ENCODE data around the gene EML5.

EML5 gene

DNA sequence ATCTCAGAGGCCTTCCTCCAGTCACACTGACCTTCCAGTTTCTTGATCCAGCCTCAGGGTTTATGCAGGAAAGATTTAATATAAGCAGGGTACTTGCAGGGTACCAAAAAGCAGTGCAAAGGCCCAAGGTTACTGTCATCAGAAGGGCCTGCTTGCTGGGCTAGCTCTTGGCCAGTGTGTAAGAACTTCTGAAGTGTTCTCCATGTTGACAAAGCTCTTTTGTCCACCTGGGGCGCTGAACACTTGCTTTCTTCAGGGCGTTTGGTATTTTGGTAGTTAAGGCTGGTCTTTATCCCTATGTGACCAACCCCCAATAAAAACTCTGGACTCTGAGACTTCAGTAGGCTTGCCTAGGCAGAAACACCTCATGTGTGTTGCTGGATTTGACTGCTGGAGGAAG lies 160.2 kb downstream of the EML5 start:
- TF ChIP-seq, protein P1, sequence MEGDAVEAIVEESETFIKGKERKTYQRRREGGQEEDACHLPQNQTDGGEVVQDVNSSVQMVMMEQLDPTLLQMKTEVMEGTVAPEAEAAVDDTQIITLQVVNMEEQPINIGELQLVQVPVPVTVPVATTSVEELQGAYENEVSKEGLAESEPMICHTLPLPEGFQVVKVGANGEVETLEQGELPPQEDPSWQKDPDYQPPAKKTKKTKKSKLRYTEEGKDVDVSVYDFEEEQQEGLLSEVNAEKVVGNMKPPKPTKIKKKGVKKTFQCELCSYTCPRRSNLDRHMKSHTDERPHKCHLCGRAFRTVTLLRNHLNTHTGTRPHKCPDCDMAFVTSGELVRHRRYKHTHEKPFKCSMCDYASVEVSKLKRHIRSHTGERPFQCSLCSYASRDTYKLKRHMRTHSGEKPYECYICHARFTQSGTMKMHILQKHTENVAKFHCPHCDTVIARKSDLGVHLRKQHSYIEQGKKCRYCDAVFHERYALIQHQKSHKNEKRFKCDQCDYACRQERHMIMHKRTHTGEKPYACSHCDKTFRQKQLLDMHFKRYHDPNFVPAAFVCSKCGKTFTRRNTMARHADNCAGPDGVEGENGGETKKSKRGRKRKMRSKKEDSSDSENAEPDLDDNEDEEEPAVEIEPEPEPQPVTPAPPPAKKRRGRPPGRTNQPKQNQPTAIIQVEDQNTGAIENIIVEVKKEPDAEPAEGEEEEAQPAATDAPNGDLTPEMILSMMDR (IDR thresholded peaks at IDR 0.05; ENCODE audit: low read depth, low read length, missing control alignments) = peak; percentile 3
- DNase-seq (ENCODE audit: extremely low read depth, low read depth) = no peak
- no peak overlapping the region for H3K4me3 ChIP-seq (replicated peaks; ENCODE audit: low read depth, low read length)

DNA sequence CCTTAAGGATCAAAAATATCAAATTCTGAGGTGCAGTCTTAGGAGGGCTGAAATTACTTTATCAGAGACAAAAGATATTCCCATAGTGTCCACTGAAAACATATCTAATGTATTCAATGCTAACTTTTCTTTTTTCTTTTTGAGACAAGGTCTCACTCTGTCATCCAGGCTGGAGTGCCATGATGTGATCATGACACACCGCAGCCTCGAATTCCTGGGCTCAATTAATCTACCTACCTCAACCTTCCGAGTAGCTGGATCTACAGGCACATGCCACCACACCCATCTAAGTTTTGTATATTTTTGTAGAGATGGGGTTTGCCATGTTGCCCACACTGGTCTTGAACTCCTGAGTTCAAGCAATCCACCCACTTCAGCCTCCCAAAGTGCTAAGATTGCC lies 161.7 kb downstream of the EML5 start:
- no peak for DNase-seq (ENCODE audit: extremely low read depth, low read depth)
- no peak overlapping the region for H3K4me3 ChIP-seq (replicated peaks; ENCODE audit: low read depth, low read length)
- TF ChIP-seq, protein P1 (IDR thresholded peaks at IDR 0.05; ENCODE audit: low read depth, low read length, missing control alignments) = no peak

DNA sequence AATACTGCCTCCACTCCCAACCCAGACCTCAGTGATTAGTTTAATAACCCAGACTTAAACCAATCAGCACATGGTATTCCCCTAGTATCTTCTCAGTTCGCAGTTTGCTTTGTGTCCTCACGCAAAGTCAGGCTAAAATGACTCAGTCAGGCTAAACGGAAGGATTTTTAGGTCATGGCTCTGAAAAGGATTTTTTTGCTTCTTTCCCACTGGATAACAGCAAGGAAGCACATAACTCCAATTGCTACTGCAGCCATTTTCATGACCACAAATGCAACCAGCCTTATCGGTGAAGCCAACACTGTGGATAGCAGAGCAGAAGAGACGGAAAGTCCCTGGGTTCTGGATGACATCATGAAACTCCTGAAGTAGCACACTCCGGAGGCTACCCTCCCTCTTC lies 162.2 kb downstream of the EML5 start:
- DNase-seq (ENCODE audit: extremely low read depth, low read depth) = no peak
- no peak overlapping the region for H3K4me3 ChIP-seq (replicated peaks; ENCODE audit: low read depth, low read length)
- TF ChIP-seq, protein P1 (IDR thresholded peaks at IDR 0.05; ENCODE audit: low read depth, low read length, missing control alignments) = no peak

DNA sequence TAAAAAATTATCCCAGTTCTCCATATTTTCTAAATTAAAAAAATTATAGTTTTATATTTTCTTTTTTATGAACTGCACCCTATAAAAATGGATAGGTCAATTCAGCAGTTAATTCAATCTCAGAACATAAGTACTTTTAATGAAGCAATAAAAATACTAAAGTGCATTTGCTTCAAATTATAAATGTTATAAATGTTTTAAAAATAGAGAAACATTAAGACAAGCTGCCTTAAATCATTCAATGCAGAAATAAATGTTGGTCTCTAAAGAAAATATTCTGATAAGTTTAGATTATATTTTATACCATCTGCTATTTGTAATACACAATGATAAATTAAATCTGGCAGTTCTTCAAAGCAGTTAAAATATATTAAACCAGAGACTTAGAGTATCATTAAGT lies 164.3 kb downstream of the EML5 start:
- H3K4me3 ChIP-seq (replicated peaks; ENCODE audit: low read depth, low read length) = no peak overlapping the region
- TF ChIP-seq, protein P1 (IDR thresholded peaks at IDR 0.05; ENCODE audit: low read depth, low read length, missing control alignments) = no peak

DNA sequence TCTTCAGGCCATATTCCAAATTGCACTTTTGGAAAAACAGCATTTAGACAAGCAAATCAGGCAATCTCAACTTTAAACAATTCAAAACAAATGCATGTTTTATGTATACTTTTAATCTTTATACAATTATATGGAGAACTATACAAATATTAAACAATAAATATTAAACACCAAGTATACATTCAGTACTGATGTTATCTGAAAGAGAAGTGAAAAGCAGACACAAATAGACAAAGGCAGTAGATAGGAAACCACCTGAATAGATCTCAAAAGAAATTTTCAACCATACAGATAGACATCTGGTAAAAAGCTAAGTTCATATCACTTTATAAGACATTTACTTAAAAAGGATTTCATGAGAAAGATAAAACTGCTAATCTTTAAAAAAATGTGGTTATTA lies 164.7 kb downstream of the EML5 start:
- no peak overlapping the region for H3K4me3 ChIP-seq (replicated peaks; ENCODE audit: low read depth, low read length)
- TF ChIP-seq, protein P1 (IDR thresholded peaks at IDR 0.05; ENCODE audit: low read depth, low read length, missing control alignments) = no peak
- no peak for DNase-seq (ENCODE audit: extremely low read depth, low read depth)

More for the DNA sequence above, 164.3 kb downstream of the EML5 start:
- no peak for DNase-seq (ENCODE audit: extremely low read depth, low read depth)

DNA sequence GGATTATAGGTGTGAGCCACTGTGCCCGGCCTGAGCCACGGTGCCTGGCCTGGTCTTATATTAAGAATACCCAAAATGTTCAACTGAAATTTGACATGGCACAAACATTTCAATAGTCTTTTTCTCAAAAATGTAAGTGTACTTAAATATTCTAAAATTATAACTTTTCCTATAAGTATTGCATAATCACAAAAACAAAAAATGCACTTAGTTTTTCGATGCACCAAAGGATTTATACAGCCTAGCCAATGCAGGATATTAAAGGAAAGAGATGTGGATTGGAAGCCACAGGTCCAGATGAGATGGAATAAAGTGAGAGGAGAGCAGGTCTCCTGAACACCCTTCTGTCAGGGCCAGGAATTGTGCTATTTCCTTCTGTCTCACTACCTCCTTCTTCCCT lies 167.1 kb downstream of the EML5 start:
- H3K4me3 ChIP-seq (replicated peaks; ENCODE audit: low read depth, low read length) = no peak overlapping the region
- TF ChIP-seq, protein P1 (IDR thresholded peaks at IDR 0.05; ENCODE audit: low read depth, low read length, missing control alignments) = no peak
- no peak for DNase-seq (ENCODE audit: extremely low read depth, low read depth)

DNA sequence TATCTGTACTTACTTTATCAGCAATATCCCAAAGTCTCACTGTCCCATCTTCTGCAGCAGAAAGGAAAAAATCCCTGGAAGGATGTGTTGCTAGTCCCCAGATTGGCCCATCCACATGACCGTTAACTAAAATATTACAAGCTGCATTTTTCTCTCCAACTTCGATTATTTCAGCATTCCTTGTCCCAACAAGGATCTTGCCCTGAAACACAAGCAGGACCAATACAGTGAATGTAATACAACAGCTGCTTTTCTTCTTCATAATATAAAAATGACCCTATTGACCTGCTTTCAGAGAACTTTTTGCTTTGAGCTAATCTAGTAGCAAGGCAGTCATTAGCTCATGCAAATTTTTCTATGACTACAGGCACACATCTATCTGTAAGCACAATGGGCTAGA lies 171.7 kb downstream of the EML5 start:
- H3K4me3 ChIP-seq (replicated peaks; ENCODE audit: low read depth, low read length) = no peak overlapping the region
- no peak for DNase-seq (ENCODE audit: extremely low read depth, low read depth)
- TF ChIP-seq, protein P1 (IDR thresholded peaks at IDR 0.05; ENCODE audit: low read depth, low read length, missing control alignments) = no peak
